Ascending aorta (tissue), 2 donors: ENCODE results near the gene SMAP1. TPM values are rescaled to one million over a fixed set of nuclear protein-coding genes. Genes with fewer than 3 reads are reported as not detected.
A peak's percentile ranks its signal among the peaks of the same experiment; 100 is the strongest.

Experiments
- DNase-seq, 2 donors: peaks; one replicate each; pipeline ENCODE4 v3.0.0-alpha.2; 2019; ENCODE audit warnings: low spot score in 2 of 2
- H3K27ac ChIP-seq, 2 donors: fragments of 200-600 bp; sonication (generic); one replicate each; pipeline ENCODE4 v1.5.1; 2016 to 2017; ENCODE audit warnings: mild to moderate bottlenecking in 1 of 2
- H3K27me3 ChIP-seq: fragments of 200-600 bp; sonication (generic); one replicate; pipeline ENCODE4 v1.5.1; 2017
- H3K36me3 ChIP-seq, 2 donors: fragments of 200-600 bp; sonication (generic); one replicate each; pipeline ENCODE4 v1.5.1; 2016
- H3K4me1 ChIP-seq, 2 donors: fragments of 200-600 bp; sonication (generic); one replicate each; pipeline ENCODE4 v1.5.1; 2016 to 2017; ENCODE audit warnings: mild to moderate bottlenecking in 1 of 2
- H3K4me3 ChIP-seq, 2 donors: fragments of 200-600 bp; sonication (generic); one replicate each; pipeline ENCODE4 v1.5.1; 2016 to 2017; ENCODE audit warnings: mild to moderate bottlenecking in 1 of 2
- H3K9me3 ChIP-seq, 2 donors: fragments of 200-600 bp; sonication (generic); one replicate each; pipeline ENCODE4 v1.5.1; 2016
- intact Hi-C: fragments of 100-400 bp; cut with DNase I; formaldehyde crosslinking; loops from one replicate; pipeline ENCODE4 v1.15.1; 2023
- total RNA-seq: library from RNA; depleted of rRNA; stranded (reverse); fragments of >200 nt; gene quantifications from one replicate; pipeline ENCODE4 v1.1.0, GENCODE V29; 2016
- TF ChIP-seq, protein P1 (sequence below), 3 experiments: fragments of 200-600 bp in 2 of 3; fragments of 450-650 bp in 1 of 3; sonication (generic) in 2 of 3; IDR thresholded peaks; one replicate each; pipeline ENCODE4 v1.5.1; 2016 to 2019; ENCODE audit warnings: antibody characterized with exemption in 3 of 3, mild to moderate bottlenecking in 1 of 3, moderate library complexity in 1 of 3

Gene SMAP1
- total RNA-seq, 1 donor from 2014 or later, result 13.2 TPM

DNA sequence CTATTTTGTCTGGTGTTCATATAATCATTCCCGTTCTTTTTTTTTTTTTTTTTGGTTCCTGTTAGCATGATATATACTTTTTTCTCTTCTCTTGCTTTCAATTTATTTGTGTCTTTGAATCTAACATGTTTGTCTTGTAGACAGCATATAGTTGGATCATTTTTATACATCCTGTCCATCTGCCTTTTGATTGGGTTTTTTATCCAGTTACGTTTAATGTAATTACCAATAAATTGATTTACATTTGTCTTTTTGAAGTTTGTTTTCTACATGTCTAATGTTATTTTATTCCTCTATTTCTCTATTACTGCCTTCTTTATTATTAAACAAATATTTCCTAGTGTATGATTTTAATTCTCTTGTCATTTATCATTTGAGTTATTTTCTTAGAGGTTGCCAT lies 204.8 kb downstream of the SMAP1 start:
- peaks cover 0 to 8% of the 10 kb centered on the region in 2 donors for H3K9me3 ChIP-seq
- no peak for DNase-seq
- no peaks in the 10 kb centered on the region for H3K36me3 ChIP-seq
- TF ChIP-seq, protein P1, sequence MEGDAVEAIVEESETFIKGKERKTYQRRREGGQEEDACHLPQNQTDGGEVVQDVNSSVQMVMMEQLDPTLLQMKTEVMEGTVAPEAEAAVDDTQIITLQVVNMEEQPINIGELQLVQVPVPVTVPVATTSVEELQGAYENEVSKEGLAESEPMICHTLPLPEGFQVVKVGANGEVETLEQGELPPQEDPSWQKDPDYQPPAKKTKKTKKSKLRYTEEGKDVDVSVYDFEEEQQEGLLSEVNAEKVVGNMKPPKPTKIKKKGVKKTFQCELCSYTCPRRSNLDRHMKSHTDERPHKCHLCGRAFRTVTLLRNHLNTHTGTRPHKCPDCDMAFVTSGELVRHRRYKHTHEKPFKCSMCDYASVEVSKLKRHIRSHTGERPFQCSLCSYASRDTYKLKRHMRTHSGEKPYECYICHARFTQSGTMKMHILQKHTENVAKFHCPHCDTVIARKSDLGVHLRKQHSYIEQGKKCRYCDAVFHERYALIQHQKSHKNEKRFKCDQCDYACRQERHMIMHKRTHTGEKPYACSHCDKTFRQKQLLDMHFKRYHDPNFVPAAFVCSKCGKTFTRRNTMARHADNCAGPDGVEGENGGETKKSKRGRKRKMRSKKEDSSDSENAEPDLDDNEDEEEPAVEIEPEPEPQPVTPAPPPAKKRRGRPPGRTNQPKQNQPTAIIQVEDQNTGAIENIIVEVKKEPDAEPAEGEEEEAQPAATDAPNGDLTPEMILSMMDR (IDR thresholded peaks at IDR 0.05), result no peak
- no peak overlapping the region for H3K4me3 ChIP-seq
- intact Hi-C loops, result no loop called here
- H3K27ac ChIP-seq, result no peak overlapping the region
- no peaks in the 10 kb centered on the region for H3K4me1 ChIP-seq
- no peaks in the 10 kb centered on the region for H3K27me3 ChIP-seq

DNA sequence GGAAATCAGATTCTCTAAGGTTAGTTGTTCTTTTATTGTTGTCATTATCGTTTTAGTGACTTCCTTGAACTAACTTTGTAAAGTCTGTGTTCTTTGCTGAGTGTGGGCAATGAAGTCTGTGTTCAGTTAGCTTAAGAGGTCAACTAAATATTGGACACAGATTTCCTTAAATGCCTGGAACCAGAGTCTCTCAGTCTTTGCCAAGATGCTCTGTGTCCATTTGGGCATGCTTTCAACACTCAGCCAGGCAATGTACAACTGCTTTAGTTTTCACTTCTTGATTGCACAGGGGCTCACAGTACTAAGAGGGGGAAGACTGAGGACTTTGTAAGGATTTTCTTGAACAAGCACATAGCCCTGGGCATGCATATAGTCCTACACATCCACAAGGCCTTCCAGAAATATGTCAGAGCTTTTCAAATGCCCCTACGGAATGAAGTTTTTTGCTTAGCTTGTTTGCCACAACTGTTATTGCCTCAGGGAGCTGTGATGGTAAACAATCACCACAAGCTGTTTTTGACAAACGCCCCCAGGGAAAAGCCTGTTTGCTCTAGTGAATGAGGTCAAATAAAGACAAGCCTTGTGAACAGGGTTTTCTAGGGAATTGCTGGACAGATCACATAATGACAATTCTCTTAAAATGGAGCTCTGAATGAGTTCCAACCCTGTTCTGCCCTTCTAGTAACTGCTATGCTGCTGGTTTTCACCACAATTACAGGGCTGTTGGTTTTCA lies 206.7 kb downstream of the SMAP1 start:
- Histone ChIP-seq H3K4me1 (no peaks in the 10 kb centered on the region), H3K36me3 (no peaks in the 10 kb centered on the region), H3K27me3 (no peaks in the 10 kb centered on the region), H3K9me3 (peaks cover 0 to 8% of the 10 kb centered on the region in 2 donors), H3K4me3 (no peak overlapping the region), H3K27ac (no peak overlapping the region)
- TF ChIP-seq, protein P1 (IDR thresholded peaks at IDR 0.05), result no peak
- intact Hi-C loops, result no loop called here
- DNase-seq, result no peak

DNA sequence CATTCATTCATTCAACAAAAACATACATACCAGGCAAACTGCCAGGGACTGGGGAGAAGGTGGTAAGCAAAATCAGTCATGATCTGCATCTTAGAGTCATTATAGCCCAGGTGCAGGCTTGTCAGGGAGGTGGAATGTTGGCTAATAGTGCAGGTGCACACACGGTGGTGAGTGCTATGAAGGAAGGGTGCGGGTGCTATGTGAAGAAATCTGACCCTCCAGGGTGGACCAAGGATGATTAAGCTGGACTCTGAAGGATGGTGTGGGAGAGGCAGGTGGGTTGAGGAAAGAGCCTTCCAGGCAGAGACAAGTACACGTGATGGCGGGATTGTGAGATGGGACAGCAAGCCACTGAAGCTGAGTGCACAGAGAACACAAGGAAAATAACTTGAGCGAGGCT lies 211.8 kb downstream of the SMAP1 start:
- H3K4me3 ChIP-seq, result no peak overlapping the region
- no peaks in the 10 kb centered on the region for H3K27me3 ChIP-seq
- no peaks in the 10 kb centered on the region for H3K4me1 ChIP-seq
- no peak overlapping the region for H3K27ac ChIP-seq
- no peaks in the 10 kb centered on the region for H3K36me3 ChIP-seq
- intact Hi-C loops, result no loop called here
- H3K9me3 ChIP-seq, result no peaks in the 10 kb centered on the region
- no peak for DNase-seq
- TF ChIP-seq, protein P1 (IDR thresholded peaks at IDR 0.05), result no peak

DNA sequence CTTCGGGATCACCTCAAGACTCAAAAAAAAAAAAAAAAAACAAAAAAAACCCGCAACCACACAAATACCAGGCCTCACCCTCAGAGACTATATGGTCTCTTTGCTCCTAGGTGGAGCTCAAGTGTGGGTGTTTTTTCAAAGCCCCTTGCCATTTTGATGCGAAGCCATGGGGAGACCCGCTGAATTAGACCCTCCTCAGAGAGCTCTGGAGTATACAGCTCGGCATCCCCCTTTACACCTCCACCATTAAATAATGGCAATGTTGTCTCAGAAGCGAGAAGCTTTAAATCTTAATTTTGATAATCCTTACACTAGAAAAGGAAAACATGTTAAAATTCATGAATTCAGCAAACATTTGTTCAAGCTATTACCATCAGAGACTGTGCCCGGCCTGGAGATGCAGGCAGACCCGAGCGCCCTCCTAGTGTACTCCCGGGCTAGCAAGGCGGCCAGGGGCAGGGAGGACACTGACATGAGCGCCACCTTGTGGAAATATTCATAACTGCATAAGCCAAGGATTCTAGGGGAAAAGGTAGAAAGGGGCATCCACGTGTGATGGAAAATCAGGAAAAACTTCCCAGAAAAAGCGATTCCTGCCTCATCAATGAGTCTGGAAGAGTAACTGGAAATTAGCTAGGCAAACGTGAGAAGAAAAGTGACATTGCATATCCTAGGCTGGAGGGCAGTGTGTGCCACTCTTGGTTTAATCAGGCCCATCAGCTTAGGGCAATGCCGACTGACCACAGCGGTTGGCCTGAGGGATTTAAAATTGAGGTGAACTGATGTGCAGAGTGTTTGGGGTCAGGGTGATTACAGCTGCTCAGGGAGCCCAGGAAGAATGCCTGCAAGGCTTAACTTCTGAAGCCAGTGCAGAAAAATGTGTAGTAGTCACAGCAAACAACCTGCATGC lies 216.6 kb downstream of the SMAP1 start:
- H3K9me3 ChIP-seq, result no peaks in the 10 kb centered on the region
- H3K4me1 ChIP-seq, result no peaks in the 10 kb centered on the region
- H3K4me3 ChIP-seq, result no peak overlapping the region
- no peaks in the 10 kb centered on the region for H3K36me3 ChIP-seq
- DNase-seq, result no peak
- no peaks in the 10 kb centered on the region for H3K27me3 ChIP-seq
- TF ChIP-seq, protein P1 (IDR thresholded peaks at IDR 0.05), result peak; percentile 61 to 87 (median 72)
- intact Hi-C loops, result loop anchor here (1.0 to 10.0 kb wide), 3 partner anchors 178 to 662 kb away; no protein-coding TSS in a partner anchor
- H3K27ac ChIP-seq, result no peak overlapping the region

DNA sequence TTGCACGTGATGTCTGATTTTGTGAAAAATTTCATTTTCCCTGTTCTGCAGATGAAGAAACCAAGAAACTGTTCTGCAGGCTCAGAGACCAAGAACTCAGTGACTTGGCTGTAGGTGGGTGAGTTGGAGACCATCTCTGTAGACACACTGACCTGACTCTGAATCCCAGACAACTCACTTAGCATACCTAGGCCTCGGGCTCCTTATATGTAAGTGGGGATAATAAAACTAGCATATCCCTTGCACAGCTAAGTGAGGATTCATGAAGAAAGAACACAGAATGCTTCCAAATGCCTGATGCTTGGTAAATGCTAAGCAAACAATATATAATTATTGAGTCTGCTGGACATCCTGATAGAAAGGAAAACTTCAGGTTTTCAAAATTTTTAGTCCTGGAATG lies 218.4 kb downstream of the SMAP1 start:
- Histone ChIP-seq H3K4me3 (no peak overlapping the region), H3K4me1 (no peaks in the 10 kb centered on the region), H3K9me3 (no peaks in the 10 kb centered on the region), H3K27me3 (no peaks in the 10 kb centered on the region), H3K27ac (no peak overlapping the region), H3K36me3 (no peaks in the 10 kb centered on the region)
- DNase-seq, result no peak
- TF ChIP-seq, protein P1 (IDR thresholded peaks at IDR 0.05), result no peak
- intact Hi-C loops, result loop anchor here (10.0 kb wide), 1 partner anchor 341 kb away; no protein-coding TSS in a partner anchor
